Panc1 (cell line): Measurements from ENCODE around the gene UGT1A3.

Source experiments
- CTCF ChIP-seq: fragments of 450-650 bp; IDR thresholded peaks from 2 replicates; pipeline ENCODE4 v1.5.1; 2017; ENCODE audit warnings: mild to moderate bottlenecking
- POLR2AphosphoS5 ChIP-seq: IDR thresholded peaks from 2 replicates; pipeline ENCODE4 v1.6.1; 2012; ENCODE audit warnings: mild to moderate bottlenecking, low read depth, low read length, moderate library complexity
- REST ChIP-seq, 2 experiments: IDR thresholded peaks; 2 replicates each; pipeline ENCODE4 v1.6.1; 2011 to 2012; ENCODE audit warnings: low read depth in 2 of 2, control low read depth in 1 of 2, low read length in 1 of 2, mild to moderate bottlenecking in 1 of 2, moderate library complexity in 1 of 2; ENCODE audit not compliant: insufficient read depth in 1 of 2
- TCF7L2 ChIP-seq: IDR thresholded peaks from 2 replicates; pipeline ENCODE4 v1.6.1; 2011; ENCODE audit warnings: mild to moderate bottlenecking, low read depth, low read length, inconsistent platforms

GRCh38 chr2:233758849-233759248 lies 30.0 kb downstream of the UGT1A3 start:
- TF ChIP-seq POLR2AphosphoS5 (no peak), CTCF (no peak), REST (IDR thresholded peaks at IDR 0.05; ENCODE audit: insufficient read depth in 1 of 2, low read depth in 2 of 2, low read length in 1 of 2) (no peak), TCF7L2 (no peak)
